NCI-H1436 (cell line): ENCODE data around the gene CELF5.

ENCODE experiments used
- DNase-seq: peaks from one replicate; lab custom pipeline; 2025; lab: John Stamatoyannopoulos, UW

Gene CELF5

GRCh38 chr19:3344608-3345598 is 120.4 kb downstream of the CELF5 start:
- no peak for DNase-seq

GRCh38 chr19:3345850-3346460 is 121.5 kb downstream of the CELF5 start:
- no peak for DNase-seq
